Rectal smooth muscle tissue (tissue), 1 donor: ENCODE data around the gene STARD10.

Experiments used
- H3K27ac ChIP-seq: one replicate; pipeline ENCODE4 v1.7.0; 2013; ENCODE audit warnings: low read depth, low read length, inconsistent platforms
- H3K27me3 ChIP-seq: one replicate; pipeline ENCODE4 v1.7.0; 2013; ENCODE audit warnings: low read length; ENCODE audit not compliant: control insufficient read depth, insufficient read depth
- H3K36me3 ChIP-seq: one replicate; pipeline ENCODE4 v1.7.0; 2013; ENCODE audit warnings: low read length; ENCODE audit not compliant: control insufficient read depth, insufficient read depth
- H3K4me1 ChIP-seq: one replicate; pipeline ENCODE4 v1.7.0; 2013; ENCODE audit warnings: low read length; ENCODE audit not compliant: control insufficient read depth, insufficient read depth
- H3K4me3 ChIP-seq: one replicate; pipeline ENCODE4 v1.7.0; 2013; ENCODE audit warnings: low read length
- H3K9ac ChIP-seq: one replicate; pipeline ENCODE4 v1.7.0; 2013; ENCODE audit warnings: low read length

Gene STARD10

GRCh38 chr11:72759468-72759985, 34.3 kb downstream of the STARD10 start:
- Histone ChIP-seq H3K4me1 (no peaks in the 10 kb centered on the region), H3K36me3 (peaks cover 21% of the 10 kb centered on the region), H3K27ac (no peak overlapping the region), H3K27me3 (no peaks in the 10 kb centered on the region), H3K9ac (no peak overlapping the region), H3K4me3 (no peak overlapping the region)

DNA sequence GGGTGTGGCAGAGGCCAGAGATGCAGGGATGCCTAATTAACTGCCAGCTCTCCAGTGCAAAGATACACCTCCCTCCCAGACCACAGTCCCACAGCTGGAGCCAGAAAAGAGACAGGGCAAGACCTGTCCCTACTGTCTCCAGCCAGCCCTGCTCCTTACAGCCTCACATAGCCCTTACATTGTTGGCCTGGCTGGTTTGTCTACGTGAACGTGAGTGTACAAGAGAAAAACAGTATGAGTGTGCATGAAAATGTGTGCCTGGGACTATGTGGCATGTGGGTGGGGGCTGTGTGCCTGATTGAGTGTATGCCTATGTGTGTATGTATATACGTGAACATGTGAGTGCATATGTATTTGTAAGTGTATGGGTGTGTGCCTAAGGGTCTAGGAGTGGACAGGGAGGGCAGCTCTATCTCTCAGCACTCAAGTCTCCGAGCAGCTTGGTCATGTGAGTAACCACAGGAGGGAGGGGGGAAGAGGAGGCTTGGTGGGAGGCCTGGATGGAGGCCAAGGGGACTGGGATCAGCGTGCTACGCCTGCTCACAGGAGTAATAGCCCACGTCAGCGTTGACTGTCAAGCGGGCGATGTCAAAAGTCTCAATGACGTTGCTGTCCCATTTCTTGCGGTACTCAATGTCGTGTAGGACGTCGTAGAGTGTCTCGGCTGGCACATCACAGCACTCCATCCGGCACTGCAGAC, 35.0 kb downstream of the STARD10 start:
- Histone ChIP-seq H3K27ac (no peak overlapping the region), H3K9ac (no peak overlapping the region), H3K36me3 (peaks cover 23% of the 10 kb centered on the region), H3K4me3 (no peak overlapping the region), H3K4me1 (no peaks in the 10 kb centered on the region), H3K27me3 (no peaks in the 10 kb centered on the region)

DNA sequence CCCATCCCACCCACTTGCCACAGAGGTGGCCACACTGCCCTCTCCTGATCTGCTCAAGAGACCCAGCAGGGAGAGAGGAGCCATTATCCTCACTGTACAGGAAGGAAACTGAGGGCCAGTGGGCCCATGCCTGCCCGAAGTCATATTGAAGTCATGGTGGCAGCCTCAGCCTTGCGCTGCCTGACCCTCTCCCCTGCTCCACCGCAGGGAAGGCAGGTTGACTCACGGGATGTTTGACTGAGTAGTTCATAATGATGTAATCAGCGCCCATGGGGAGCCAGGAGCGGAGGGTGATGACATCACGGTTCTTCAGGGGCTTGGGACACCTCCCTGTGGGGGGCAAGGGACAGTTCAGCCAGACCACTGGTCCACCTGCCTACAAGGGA, 35.5 kb downstream of the STARD10 start:
- H3K9ac ChIP-seq, result no peak overlapping the region

DNA sequence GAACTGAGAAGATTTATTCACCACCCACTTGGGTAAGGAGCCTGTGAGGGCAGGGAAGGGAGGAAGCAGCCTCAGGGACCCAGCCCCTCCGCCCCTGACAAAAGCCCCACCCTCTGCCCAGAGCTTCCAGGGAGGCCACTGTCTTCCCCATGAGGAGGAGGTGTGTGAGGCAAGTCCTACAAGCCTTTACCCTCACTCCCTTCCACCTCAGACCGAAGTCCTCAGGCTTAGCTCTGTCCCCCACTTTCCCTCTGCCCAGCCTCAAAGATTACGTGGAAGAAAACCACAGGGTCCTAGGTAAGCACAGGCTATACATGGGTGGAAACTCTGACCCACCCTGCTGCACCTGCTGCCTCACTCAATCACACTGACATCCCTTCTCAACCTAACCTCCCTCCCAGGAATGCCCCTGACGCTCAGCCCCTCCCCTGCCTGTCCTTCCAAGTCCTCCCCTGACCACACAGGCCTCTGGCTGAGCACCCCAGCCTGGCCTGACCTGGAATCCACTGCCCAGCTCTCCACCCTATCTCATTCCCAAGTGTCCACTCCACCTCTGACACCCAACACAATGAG, 38.0 kb downstream of the STARD10 start:
- Histone ChIP-seq H3K27me3 (no peaks in the 10 kb centered on the region), H3K36me3 (peaks cover 20% of the 10 kb centered on the region), H3K27ac (no peak overlapping the region), H3K4me1 (peaks cover 6% of the 10 kb centered on the region), H3K9ac (no peak overlapping the region), H3K4me3 (no peak overlapping the region)

More for the DNA sequence above, 35.5 kb downstream of the STARD10 start:
- H3K36me3 ChIP-seq, result peaks cover 23% of the 10 kb centered on the region
- H3K27me3 ChIP-seq, result no peaks in the 10 kb centered on the region
- no peaks in the 10 kb centered on the region for H3K4me1 ChIP-seq
- H3K4me3 ChIP-seq, result no peak overlapping the region
- H3K27ac ChIP-seq, result no peak overlapping the region

DNA sequence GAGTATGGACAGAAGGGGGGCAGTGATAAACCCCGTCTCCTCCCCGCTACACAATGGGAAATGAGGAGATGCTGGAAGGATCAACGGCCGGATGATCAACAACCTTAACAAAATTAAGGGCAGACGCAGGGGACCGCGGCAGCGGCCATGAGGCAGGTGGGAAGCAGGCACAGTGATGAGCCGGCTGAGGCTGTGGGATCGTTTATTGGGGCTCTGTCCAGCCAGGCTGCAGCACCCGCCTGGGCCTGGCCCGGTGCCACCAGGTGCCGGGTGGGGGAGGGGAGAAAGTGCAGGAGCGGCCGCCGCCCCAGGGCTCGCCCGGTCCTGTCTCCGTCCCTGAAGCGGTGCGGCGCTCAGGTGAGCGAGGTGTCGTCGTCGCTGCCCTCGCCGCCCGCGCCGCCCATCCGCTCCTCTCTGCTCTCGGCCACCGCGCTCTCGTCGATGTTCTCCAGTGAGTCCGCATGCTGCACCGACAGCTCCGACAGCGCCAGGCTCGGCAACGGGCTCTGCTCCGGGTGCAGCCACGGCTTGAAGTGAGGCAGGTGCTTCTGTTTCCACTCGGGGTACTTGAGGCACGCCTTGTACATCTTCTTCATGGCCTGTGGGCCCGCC, 39.2 kb downstream of the STARD10 start:
- Histone ChIP-seq H3K4me3 (no peak overlapping the region), H3K36me3 (peaks cover 20% of the 10 kb centered on the region), H3K9ac (no peak overlapping the region), H3K4me1 (peaks cover 6% of the 10 kb centered on the region), H3K27me3 (no peaks in the 10 kb centered on the region), H3K27ac (no peak overlapping the region)

- H3K9ac ChIP-seq, result no peak overlapping the region
- H3K27ac ChIP-seq, result no peak overlapping the region
- no peak overlapping the region for H3K4me3 ChIP-seq
- H3K36me3 ChIP-seq, result peaks cover 20% of the 10 kb centered on the region
- H3K27me3 ChIP-seq, result no peaks in the 10 kb centered on the region
- H3K4me1 ChIP-seq, result peaks cover 6% of the 10 kb centered on the region
Measured at GRCh38 chr11:72754149-72754543, 39.7 kb downstream of the STARD10 start.

GRCh38 chr11:72753341-72754148, 40.3 kb downstream of the STARD10 start:
- Histone ChIP-seq H3K27ac (no peak overlapping the region), H3K36me3 (peaks cover 15% of the 10 kb centered on the region), H3K4me3 (no peak overlapping the region), H3K27me3 (no peaks in the 10 kb centered on the region), H3K9ac (no peak overlapping the region), H3K4me1 (peaks cover 6% of the 10 kb centered on the region)

DNA sequence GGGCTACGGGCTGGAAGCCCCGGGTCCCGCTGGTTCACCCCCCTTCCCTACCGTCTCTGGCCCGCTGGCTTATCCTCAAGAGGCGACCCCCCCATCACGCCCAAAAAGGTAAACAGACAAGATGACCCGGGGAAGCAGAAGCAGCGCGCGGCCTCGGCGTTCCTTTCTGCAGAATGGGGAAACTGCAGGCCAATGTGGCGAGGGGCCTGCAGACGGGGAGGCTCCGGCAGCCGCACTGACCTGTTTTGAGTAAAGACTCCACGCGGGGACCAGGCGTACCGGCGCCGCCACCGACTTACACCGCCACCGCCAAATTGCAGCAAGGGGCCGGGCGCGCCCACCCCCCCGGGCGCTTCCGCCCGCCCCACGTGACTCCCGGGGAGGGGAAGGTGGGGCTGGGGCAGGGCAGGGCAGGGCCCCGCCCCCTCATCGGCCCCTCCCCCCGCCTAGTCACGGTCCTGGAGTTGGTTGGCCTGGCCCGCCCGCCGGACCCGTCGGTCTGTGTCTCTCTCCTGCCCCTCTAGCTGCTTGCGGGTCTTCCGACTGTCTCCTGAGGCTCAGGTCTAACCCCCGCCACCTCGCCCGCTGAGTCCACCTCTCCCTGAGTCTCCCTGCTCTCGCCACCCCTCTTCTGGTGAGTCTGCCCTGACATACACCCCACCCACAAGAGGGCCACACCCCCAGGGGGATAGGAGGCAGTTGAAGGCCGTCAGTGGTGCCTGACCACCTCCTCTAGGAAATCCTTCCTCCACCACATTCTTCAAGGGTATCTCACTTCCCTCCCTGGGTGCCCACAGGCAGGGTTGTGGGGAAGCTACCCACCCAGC, 41.5 kb downstream of the STARD10 start, which contains the start of gene ARAP1:
ARAP1 (minus strand) TSS at position 321 of the 827 bp plus-strand sequence. CDS start 25,280 bp downstream, outside the sequence.
- H3K27me3 ChIP-seq, result no peaks in the 10 kb centered on the region
- H3K4me3 ChIP-seq, result peak within 1 kb of the TSS; percentile 85
- peak within 1 kb of the TSS; percentile 18 for H3K27ac ChIP-seq
- peaks cover 6% of the 10 kb centered on the region for H3K4me1 ChIP-seq
- H3K36me3 ChIP-seq, result peaks cover 9% of the 10 kb centered on the region
- H3K9ac ChIP-seq, result peak within 1 kb of the TSS; percentile 52

- H3K4me3 ChIP-seq, result peak overlapping the region; percentile 85
- H3K27me3 ChIP-seq, result no peaks in the 10 kb centered on the region
- peak overlapping the region; percentile 24 for H3K9ac ChIP-seq
- H3K4me1 ChIP-seq, result peaks cover 6% of the 10 kb centered on the region
- peak overlapping the region; percentile 18 for H3K27ac ChIP-seq
- peaks cover 9% of the 10 kb centered on the region for H3K36me3 ChIP-seq
Measured at GRCh38 chr11:72751116-72752087, 42.4 kb downstream of the STARD10 start.

GRCh38 chr11:72750556-72751115, 43.2 kb downstream of the STARD10 start:
- Histone ChIP-seq H3K9ac (no peak overlapping the region), H3K4me1 (peaks cover 6% of the 10 kb centered on the region), H3K4me3 (peak overlapping the region; percentile 85), H3K27ac (no peak overlapping the region), H3K36me3 (peaks cover 2% of the 10 kb centered on the region), H3K27me3 (no peaks in the 10 kb centered on the region)
